Urothelium cell line (cell line): ENCODE data around the gene SFTPB.
"Not testable (repeated sequence)": the region's sequence is repeated elsewhere in the genome, so short reads cannot be mapped to it uniquely, and the experiment has no call there.

Source experiments
- DNase-seq: peaks from one replicate; pipeline ENCODE4 v3.0.0; 2011; ENCODE audit warnings: low spot score, mixed read lengths
- FAIRE-seq: peaks from 2 replicates; lab custom pipeline; 2011; peaks lifted over from hg19 to GRCh38; lab: Jason Lieb, UNC

Gene SFTPB

DNA sequence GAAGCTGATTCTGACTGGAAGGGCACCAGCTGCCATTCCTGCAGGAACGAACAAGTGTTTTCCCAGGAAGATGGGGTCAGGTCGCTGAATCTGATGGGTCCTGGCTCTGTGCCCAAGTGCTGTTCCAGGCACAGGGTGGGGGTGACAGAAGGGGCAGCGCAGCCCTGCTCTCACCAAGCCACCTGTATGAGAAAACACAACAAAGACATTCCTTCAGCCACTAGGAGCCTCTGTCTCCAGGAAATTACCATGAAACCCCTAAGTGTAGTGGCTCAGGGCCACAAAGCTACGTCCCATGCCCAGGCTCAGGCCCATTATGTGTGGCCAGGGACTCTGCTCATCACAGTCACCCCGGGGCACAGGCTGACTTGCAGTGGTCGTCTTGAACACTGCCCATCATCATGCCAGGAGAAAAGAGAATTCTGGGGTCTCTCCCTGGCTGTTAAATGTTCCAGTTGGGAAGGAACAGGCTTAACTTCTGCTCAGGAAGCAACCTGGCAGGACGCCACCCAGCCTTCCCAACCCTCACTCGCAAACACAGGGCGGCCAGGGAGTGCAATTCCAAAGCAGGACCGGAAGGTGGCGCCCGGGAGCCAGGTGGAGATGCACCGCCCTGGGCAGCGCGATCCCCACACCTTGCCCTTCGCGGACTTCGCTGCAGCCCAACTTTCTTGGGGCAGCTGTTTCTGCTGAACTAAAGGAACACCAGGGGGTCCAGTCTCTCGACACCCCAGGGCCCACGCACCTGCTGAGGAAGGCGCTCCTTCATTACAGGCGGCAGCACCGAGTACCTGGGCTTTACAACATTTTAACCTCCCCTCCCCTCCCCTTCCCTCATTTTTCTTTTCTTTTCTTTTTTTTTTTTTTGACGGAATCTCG, 11.0 kb upstream of the SFTPB start:
- no peak for FAIRE-seq
- peak; percentile 83 for DNase-seq

DNA sequence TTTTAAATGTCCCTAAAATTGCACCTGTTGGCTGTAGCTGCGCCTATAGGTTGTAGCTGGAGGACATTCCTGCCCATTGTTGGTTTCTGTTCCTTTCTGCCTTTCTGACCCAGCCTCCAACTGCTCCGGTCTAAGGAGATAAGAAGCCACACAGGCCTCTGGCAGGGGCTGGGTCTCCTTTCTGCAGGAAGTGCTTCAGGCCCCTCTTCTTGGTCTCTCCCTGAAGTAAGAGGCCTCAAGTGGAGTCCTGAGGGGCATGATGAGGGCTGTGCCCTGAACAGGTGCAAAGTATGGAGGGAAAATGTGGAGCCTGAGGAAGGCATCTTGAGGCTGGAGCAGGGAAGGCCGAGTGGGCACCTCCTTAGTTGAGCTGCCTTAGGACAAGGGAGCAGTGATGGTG, 10.4 kb upstream of the SFTPB start:
- no peak for FAIRE-seq
- no peak for DNase-seq

DNA sequence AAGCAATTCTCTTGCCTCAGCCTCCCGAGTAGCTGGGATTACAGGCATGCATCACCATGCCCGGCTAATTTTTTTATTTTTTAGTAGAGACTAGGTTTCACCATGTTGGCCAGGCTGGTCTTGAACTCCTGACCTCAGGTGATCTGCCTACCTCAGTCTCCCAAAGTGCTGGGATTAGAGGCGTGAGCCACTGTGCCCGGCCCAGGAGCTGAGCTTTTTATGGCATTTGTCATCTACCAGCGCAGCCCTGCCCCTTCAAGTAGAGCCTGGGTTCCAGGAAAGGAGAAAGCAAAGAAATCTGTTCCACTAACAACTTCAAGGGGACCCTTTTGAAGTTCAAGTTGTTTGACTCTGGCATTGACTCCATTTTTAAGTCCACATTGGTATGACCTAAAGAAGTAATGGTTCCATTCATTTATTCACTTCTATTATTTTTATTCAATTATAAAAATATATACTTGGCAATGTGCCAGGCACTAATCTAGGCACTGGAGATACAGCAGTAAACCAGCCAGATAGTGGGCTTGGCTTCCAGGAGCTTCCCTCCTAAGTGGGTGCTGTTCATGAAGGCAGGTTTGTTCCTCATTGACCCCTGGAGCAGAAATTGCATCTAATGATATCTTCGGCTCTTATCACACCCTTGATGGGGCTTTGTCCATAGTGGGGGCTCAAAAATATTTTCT, 8.0 kb upstream of the SFTPB start:
- no peak for DNase-seq
- FAIRE-seq, result no peak

DNA sequence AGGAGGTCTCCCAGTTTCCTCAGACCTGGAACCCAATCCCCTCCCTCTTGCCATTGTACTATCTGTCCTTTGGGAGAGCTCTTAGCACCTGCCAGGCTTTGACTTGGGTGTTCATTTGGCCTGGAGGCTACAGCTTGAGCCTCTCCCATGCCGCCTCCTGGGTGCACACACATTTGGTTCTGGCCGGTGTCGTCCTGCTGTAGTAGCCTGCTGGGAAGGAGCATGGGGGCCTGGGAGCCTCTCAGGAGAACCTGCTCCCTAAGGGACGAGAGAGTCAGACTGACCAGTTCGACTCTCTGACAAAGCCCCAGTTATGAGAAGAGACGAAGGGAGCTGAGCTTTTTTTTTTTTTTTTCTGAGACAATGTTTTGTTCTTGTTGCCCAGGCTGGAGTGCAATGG, 7.4 kb upstream of the SFTPB start:
- DNase-seq (no peak), FAIRE-seq (no peak)

DNA sequence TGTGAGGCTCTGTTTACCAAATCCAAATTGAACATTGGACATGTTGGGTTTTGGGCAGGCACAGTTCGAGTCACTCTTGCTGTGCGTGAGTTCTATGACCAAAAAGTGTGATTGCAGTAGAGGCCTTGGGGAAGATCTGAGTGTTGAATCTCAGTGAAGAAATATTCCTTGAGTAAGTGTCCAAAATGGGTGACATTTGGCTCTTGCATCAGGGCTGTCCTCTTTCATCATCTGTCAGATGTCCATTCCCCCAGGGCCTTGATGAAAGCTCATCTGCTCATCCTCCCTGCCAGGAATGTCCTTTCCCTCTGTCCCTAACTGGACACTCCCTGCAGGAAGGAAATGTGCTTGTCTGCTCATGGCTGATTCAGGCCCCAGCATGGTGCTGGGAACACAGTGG, 6.4 kb upstream of the SFTPB start:
- no peak for FAIRE-seq

DNA sequence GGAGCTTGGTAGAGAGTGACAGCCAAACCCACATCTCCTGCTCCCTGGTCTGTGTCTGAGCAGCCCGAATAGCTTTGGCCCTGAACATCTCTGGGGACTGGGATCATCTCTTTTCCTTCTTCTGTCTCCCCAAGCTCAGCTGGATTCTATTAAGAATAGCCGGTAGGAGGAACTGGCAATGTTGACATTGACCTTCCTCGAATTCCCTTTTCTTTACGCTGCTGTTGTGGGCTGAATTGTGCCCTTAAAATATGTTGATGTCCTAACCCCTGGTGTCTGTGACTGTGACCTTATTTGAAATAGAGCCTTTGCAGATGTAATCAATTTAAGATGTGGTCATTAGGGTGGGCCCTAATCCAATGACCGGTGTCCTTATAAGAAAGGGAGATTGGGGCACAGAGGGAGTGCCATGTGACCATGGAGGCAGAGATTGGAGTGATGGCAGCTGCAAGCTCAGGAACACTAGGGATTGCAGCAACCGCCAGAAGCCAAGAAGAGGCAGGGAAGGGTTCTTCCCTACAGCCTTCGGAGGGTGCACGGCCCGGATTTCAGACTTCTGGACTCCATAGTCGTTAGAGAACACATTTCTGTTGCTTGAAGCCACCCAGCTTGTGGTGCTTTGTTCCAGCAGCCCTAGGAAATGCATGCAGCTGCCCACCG, 5.8 kb upstream of the SFTPB start:
- DNase-seq (no peak), FAIRE-seq (no peak)

More for the DNA sequence above, 6.4 kb upstream of the SFTPB start:
- no peak for DNase-seq

DNA sequence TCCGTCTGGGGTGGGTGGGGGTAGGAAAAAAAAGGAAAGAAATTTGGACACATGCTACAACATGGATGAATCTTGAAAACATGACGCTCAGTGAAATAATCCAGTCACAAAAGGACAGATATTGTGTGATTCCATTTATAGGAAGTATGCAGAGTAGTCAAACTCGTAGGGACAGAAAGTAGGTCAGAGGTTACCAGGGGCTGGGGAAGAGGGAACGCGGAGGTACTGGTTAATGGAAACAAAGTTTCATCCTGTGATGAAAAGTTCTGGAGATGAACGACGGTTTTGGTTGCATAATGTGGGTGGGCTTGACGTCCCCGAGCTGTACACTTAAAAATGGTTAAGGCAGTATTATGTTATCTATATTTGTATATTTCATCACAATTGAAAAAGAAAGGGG, 4.5 kb upstream of the SFTPB start:
- FAIRE-seq (no peak), DNase-seq (no peak)

DNA sequence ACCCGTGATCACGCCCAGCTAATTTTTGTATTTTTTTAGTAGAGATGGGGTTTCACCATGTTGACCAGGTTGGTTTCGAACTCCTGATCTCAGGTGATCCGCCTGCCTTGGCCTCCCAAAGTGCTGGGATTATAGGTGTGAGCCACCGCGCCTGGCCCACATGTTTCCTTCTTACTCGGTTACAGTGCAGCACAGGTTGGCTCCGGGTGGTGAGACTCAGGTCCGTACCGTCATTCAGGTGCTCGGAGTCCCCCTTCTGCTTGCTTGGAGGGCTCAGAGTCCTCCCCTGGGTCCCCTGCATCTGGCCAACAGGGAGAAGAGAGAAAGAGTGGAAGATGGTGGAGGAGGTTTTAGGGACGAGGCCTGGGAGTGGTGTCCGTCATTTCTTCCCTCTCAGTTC, 2.4 kb upstream of the SFTPB start:
- not testable (repeated sequence) for DNase-seq, FAIRE-seq

DNA sequence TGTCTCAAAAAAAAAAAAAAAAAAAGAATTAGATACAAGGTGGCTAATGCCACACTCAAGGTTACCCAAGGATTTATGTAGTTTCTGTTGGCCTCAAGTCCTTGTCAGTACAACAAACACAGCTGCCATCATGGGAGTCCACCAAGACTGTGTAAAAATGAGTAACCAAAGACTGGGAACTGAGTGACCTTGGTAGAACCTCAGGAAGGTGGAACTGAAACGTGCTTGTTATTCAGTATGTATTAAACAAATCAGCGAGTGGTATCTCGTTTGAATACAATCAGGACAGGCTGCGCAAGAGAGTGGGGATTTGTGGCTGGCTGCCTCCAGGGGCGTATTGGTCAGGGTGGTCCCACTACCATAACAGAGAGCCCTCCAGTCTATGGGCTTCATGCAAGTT, 1.6 kb upstream of the SFTPB start:
- FAIRE-seq, result no peak

DNA sequence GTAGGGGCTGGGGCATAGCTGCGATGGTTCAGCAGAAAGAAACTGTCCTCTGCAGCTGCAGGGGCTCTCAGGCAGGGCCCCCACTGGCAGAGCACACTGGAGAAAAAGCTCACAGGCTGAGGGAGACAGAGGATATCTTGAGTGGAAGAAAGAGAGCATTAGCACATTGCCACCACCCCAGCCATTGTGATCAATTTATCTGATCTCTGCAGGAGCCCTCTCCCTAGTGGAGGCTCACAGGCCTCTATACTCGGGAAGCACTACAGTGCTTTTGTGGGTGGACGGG, 801 bp upstream of the SFTPB start:
- DNase-seq (no peak), FAIRE-seq (no peak)

More for the DNA sequence above, 1.6 kb upstream of the SFTPB start:
- no peak for DNase-seq

DNA sequence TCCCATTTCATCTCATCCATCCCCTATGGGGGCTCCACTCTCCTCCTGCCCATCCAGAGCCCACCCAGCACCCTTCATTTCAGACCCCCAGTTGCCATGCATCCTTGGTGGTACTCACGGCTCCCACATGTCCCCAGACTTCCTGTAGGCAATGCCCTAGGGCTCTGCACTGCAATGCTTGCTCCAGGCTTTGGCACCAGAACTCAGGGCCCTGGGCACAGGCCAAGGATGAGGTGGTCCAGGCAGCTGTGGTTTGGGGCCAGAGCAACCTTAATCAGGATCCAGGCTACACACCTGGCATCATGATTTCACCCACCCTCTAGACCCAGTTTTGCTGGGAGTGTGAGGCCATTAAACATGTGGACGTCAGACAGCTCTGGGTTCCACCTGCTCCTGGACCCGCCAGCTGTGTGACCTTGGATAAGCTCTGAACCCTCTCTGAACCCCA, 414 bp downstream of the SFTPB start:
- DNase-seq (no peak), FAIRE-seq (no peak)

DNA sequence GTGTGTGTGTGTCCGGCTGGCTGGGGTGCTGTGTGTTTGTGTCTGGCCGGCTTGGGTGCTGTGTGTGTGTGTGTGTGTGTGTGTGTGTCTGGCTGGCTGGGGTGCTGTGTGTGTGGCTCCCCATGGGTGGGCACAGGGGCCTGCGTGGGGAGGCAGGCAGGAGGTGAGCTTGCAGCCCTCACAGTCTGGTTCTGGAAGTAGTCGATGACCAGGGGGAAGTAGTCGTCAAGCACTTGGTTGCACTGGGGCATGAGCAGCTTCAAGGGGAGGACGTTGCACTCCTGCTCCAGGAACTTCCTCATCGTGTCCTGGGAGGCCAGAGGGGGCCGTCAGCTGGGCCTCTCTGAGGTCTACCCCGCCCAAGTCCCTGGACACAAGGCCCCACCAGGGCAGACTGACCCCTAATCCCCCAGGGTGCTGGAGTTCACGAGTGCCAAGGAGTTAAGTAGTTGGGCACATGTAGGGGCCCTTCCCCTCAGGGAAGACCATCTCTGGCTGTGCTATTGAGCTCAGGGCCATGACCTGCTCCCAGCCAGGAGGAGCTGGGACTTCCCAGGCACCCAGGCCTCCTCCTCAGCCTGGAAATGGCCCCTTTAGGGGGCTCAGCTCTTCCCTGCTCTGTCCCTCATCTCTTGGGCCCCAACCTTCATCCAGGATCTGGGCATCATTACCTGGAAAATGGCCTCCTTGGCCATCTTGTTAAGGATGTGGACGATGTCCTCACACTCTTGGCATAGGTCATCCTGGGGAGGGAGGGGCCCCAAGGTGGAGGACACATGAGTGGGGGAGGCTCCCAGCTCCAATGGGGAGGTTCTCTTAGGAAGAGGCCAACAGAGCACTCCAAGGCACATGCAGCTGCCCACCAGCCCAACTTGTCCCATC, 1.3 kb downstream of the SFTPB start:
- DNase-seq (no peak), FAIRE-seq (peak; percentile 74)

DNA sequence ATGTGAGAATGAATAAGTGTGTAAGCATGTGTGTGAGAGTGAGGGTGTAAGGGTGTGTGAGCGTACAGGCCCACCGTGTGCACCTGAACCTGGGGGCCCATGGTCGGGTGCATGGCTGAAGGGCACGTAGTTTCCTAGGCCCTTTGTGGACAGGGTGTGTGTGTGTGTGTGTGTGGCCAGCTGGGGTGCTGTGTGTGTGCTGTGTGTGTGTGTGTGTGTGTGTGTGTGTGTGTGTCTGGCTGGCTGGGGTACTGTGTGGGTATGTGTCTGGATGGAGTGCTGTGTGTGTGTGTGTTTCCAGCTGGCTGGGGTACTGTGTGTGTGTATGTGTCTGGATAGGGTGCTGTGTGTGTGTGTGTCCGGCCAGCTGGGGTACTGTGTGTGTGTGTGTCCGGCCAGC, 2.0 kb downstream of the SFTPB start:
- FAIRE-seq (no peak), DNase-seq (no peak)

DNA sequence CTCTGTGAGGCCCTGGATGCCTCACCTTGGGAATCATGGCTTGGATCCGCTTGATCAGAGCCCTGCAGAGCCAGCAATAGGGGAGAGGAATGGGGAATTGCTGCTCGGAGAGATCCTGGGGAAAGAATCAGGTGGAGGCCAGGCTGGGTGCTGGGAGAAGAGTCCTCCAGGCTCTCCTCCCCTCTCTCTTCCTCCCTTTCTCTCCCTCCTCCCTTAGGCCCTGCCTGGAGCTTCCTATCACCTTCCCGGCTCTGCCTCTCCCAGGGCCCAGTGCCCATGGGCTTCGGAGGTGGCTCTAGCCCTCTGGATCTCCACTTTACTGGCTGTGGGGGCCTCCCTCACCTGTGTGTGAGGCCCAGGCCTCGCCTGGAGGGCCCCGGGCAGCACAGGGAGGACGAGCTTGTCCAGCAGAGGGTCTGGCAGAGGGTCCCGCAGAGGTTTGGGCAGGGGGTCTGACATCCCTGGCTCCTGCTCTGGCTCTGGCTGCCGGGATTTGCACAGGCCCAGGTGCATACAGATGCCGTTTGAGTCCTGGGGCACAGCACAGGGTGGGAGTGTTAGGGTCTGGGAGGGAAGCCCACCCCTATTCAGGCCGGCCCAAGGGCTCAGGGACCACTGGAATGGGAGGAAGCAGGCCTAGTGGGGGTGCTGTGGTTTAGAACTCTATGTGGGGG, 2.6 kb downstream of the SFTPB start:
- no peak for DNase-seq
- FAIRE-seq, result no peak

DNA sequence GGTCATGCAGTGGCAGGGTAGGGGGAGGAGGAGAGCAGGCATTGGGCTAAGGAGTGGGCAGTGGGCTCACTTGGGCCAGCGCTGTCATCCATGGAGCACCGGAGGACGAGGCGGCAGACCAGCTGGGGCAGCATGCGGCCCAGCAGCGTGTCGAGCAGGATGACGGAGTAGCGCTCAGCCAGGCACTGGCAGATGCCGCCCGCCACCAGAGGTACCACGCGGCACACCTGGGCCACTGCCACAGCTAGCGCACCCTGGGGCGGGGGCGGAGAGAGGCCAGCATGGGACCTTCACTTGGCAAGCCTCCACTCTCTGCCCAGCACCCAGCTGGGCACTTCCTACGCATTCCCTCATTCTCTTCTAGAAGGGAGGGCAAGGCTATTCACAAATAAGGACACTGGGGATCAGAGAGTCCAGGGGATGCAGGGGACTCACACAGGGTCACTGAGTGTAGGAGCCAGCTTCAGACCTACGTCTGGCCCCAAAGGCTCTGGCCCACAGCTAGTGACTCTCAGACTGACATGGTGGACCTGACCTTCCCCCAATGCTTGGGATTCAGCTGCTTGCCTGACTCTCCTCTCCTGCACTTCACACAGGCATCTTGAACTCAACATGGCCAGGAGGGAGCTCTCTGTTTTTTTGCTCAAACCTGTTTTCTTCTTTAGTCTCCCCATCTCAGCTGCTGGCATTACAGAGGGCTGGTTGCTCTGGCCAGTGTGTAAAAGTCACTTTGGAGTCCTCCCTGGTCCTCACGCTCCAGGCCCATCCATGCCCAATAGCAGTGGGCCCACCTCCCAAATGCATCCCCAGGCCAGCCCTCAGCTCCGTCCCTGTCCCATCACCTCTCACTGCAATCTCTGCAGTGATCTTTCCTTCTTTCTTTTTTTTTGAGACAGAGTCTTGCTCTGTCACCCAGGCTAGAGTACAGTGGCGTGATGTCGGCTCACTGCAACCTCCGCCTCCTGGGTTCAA, 4.1 kb downstream of the SFTPB start:
- DNase-seq (no peak), FAIRE-seq (no peak)

DNA sequence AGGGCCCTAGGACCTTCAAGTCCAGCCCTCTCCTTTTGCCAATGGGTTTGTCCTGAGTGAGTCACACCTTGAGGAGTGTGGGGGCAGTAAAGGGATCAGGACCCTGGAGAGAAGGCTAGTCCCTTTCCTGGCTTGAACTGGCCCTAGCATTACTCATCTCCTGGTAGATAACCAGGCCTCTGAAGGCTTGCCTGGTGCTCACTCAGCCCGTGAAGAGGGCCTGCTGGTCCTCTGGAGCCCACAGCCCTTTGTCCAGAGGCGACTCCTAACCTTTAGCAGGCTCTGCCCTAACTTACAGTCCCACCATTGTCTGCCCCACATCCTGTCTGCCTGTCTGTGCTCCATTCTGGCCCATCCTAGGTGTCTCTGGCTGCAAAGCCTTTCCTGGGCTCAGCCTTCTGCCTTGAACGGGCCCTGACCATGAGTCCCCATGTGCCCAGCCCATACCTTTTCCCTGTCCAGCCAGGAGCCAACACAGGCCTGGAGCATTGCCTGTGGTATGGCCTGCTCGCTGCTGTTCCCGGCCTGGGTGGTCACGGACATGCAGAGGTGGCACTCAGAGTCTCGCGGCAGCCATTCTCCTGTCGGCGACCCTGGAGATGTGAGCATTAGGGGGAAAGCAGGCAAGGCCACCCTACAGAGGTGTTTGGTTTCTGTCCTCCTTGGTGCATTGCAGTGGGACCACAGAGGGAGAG, 5.0 kb downstream of the SFTPB start:
- peak; percentile 37 for FAIRE-seq

DNA sequence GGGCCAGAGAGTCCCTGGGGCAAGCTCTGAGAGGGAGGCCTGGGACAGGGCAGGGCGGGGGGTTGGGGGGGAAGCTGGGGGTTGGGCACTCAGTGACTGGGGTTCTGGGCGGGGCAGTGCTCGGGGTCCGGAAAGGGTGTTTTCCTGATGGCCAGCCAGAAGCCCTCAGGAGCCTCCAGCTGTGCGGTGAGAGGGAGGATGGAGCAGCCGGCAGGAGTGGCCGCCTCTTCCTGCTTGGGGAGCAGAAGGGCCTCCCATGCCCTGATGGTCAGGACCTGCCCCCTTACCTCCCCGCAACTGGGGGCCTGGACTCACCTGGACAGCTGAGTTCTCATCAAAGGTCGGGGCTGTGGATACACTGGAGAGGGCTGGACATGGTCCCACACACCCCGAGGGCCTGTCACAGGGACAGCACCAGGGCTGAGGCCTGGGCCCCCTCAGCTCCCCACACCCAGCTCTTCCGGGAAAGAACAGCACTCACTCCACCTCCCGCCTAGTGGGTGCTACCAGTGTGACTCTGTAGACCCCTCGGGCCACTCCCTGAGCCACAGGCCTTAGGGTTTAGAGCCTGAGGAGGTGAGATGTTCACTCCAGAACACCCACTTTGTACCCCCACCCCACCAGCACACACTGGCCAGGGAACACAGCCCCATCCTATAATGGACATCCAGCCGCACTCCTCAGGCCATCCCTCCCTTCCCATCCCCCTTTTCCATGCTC, 6.7 kb downstream of the SFTPB start:
- DNase-seq (no peak), FAIRE-seq (no peak)

More for the DNA sequence above, 5.0 kb downstream of the SFTPB start:
- peak; percentile 53 for DNase-seq

DNA sequence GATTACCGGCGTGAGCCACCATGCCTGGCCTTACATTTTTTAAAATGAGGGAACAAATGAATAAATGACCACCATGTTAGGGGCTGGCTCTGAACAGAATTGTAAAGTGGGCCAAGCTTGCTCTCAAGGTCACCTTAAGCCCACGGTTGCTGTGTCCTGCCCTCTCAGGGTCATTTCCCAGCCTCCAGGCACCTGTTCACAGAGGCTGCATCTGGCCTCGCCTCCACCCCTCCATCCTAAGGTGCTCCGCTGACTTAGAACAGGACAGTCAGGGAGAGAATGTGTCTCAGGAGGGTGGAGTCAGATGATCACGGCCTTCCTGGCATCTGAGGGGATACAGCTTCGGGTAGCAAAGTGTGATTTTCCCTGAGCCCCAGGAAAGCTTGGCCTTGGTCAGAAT, 7.3 kb downstream of the SFTPB start:
- DNase-seq, result no peak
- FAIRE-seq, result no peak
